WTC11 (cell line): ENCODE data around the gene ZNF668. TPM values are rescaled to one million over a fixed set of nuclear protein-coding genes. Genes with fewer than 3 reads are reported as not detected.

Experiments used
- total RNA-seq: library from RNA; stranded (reverse); gene quantifications from 3 replicates; pipeline ENCODE4 v1.2.3, GENCODE V29; 2021

ZNF668 gene
- total RNA-seq, 1 experiment from 2014 or later = 17.3 TPM

Other genes with a start within 250 kb of the ZNF668 start
- 18.3 to 20.3 TPM (median 18.7 TPM) in 3 replicates for gene BCL7C, start 180.2 kb downstream of the ZNF668 start, total RNA-seq
- 1.4 to 1.9 TPM (median 1.6 TPM) in 3 replicates for gene CTF1, start 177.6 kb downstream of the ZNF668 start, total RNA-seq
- 79.0 to 84.9 TPM (median 84.3 TPM) in 3 replicates for gene FBXL19, start 150.7 kb downstream of the ZNF668 start, total RNA-seq
- gene ORAI3, start 125.2 kb downstream of the ZNF668 start, total RNA-seq = 10.8 to 13.5 TPM (median 13.2 TPM) in 3 replicates
- 29.3 to 31.1 TPM (median 29.4 TPM) in 3 replicates for gene SETD1A, start 116.5 kb downstream of the ZNF668 start, total RNA-seq
- 4.1 to 4.5 TPM (median 4.5 TPM) in 3 replicates for gene HSD3B7, start 89.0 kb downstream of the ZNF668 start, total RNA-seq
- 15.9 to 20.5 TPM (median 19.9 TPM) in 3 replicates for gene STX1B, start 63.6 kb downstream of the ZNF668 start, total RNA-seq
- gene STX4, start 40.7 kb downstream of the ZNF668 start, total RNA-seq = 31.3 to 38.4 TPM (median 32.5 TPM) in 3 replicates
- 26.7 to 29.3 TPM (median 29.1 TPM) in 3 replicates for gene ZNF646, start 182 bp upstream of the ZNF668 start, total RNA-seq
- 2.5 to 4.9 TPM (median 4.1 TPM) in 3 replicates for gene PRSS53, start 14.7 kb upstream of the ZNF668 start, total RNA-seq
- 85.7 to 114 TPM (median 110 TPM) in 3 replicates for gene VKORC1, start 20.6 kb upstream of the ZNF668 start, total RNA-seq
- gene BCKDK, start 34.1 kb upstream of the ZNF668 start, total RNA-seq = 58.3 to 71.3 TPM (median 69.3 TPM) in 3 replicates
- 65.7 to 70.8 TPM (median 69.8 TPM) in 3 replicates for gene KAT8, start 43.4 kb upstream of the ZNF668 start, total RNA-seq
- gene PRSS8, start 61.5 kb upstream of the ZNF668 start, total RNA-seq = 78.8 to 127 TPM (median 127 TPM) in 3 replicates
- 0.48 to 1.5 TPM (median 1.3 TPM) in 3 replicates for gene PRSS36, start 75.8 kb upstream of the ZNF668 start, total RNA-seq
- 631 to 770 TPM (median 679 TPM) in 3 replicates for gene FUS, start 105.9 kb upstream of the ZNF668 start, total RNA-seq
- 35.2 to 45.5 TPM (median 42.4 TPM) in 3 replicates for gene PYCARD, start 128.5 kb upstream of the ZNF668 start, total RNA-seq
- 1.8 to 2.5 TPM (median 2.4 TPM) in 3 replicates for gene TRIM72, start 139.9 kb upstream of the ZNF668 start, total RNA-seq
- 1.9 to 9.5 TPM (median 6.1 TPM) in 3 replicates for gene PYDC1, start 142.9 kb upstream of the ZNF668 start, total RNA-seq
- 0.82 to 1.1 TPM (median 0.94 TPM) in 3 replicates for gene ITGAM, start 185.7 kb upstream of the ZNF668 start, total RNA-seq